WTC11 (cell line): ENCODE results near the gene ABCC6. TPM values are rescaled to one million over a fixed set of nuclear protein-coding genes. Genes with fewer than 3 reads are reported as not detected.

ENCODE experiments used
- ATAC-seq: fragments of 200-7000 bp; cut with Tn5 transposase; 2 replicates; pipeline ENCODE4 v1.10.0; 2021; ENCODE audit warnings: mild to moderate bottlenecking, moderate library complexity
- CTCF ChIA-PET: fragments of 300-600 bp; sonication (Branson Sonifier 250); formaldehyde crosslinking; loops from one replicate; lab custom pipeline; 2021; ENCODE audit warnings: antibody characterized with exemption; lab: Charles Lee
- POLR2A ChIA-PET: fragments of 350-600 bp; sonication (Branson Sonifier 250); formaldehyde crosslinking; loops from one replicate; lab custom pipeline; 2021; ENCODE audit warnings: antibody characterized with exemption; lab: Charles Lee
- DNase-seq: peaks from one replicate; pipeline ENCODE4 v3.0.0; 2021; ENCODE audit warnings: low spot score
- H3K27ac Mint-ChIP-seq: 2 replicates; pipeline ENCODE4 v1.8.0; 2021; ENCODE audit warnings: mixed read lengths
- H3K27me3 Mint-ChIP-seq: 2 replicates; pipeline ENCODE4 v1.8.0; 2021; ENCODE audit warnings: low read depth, mild to moderate bottlenecking, moderate library complexity, mixed read lengths
- H3K36me3 Mint-ChIP-seq: 2 replicates; pipeline ENCODE4 v1.8.0; 2021; ENCODE audit warnings: mixed read lengths
- H3K4me1 Mint-ChIP-seq: 2 replicates; pipeline ENCODE4 v1.8.0; 2022; ENCODE audit warnings: mixed read lengths
- H3K4me3 Mint-ChIP-seq: 2 replicates; pipeline ENCODE4 v1.8.0; 2021; ENCODE audit warnings: mild to moderate bottlenecking, moderate library complexity, mixed read lengths
- H3K9me3 Mint-ChIP-seq: 2 replicates; pipeline ENCODE4 v1.8.0; 2021; ENCODE audit warnings: mixed read lengths
- AR ChIP-seq: fragments of 250-450 bp; sonication (Bioruptor Pico); IDR thresholded peaks from 2 replicates; pipeline ENCODE4 v1.9.0; 2021; ENCODE audit warnings: mild to moderate bottlenecking
- E2F4 ChIP-seq: sonication (generic); formaldehyde crosslinking; IDR thresholded peaks from 2 replicates; pipeline ENCODE4 v1.8.1; 2022; ENCODE audit warnings: low read depth, mild to moderate bottlenecking, moderate library complexity, missing genetic modification reagents, borderline replicate concordance
- KAT7 ChIP-seq: sonication (generic); formaldehyde crosslinking; IDR thresholded peaks from 2 replicates; pipeline ENCODE4 v1.8.1; 2023; ENCODE audit warnings: missing genetic modification reagents, mild to moderate bottlenecking, borderline replicate concordance
- MAX ChIP-seq: sonication (generic); formaldehyde crosslinking; IDR thresholded peaks from 2 replicates; pipeline ENCODE4 v1.8.0; 2022; ENCODE audit warnings: mild to moderate bottlenecking, missing genetic modification reagents
- PRRX2 ChIP-seq: fragments of 250-450 bp; sonication (Bioruptor Pico); IDR thresholded peaks from 2 replicates; pipeline ENCODE4 v1.8.0; 2021; ENCODE audit warnings: mild to moderate bottlenecking
- SOX15 ChIP-seq: fragments of 250-450 bp; sonication (Bioruptor Pico); IDR thresholded peaks from 2 replicates; pipeline ENCODE4 v1.9.0; 2021; ENCODE audit warnings: mild to moderate bottlenecking
- SP1 ChIP-seq: sonication (generic); formaldehyde crosslinking; conservative IDR thresholded peaks from 2 replicates; pipeline ENCODE4 v1.8.1; 2022; ENCODE audit warnings: missing genetic modification reagents
- TP53 ChIP-seq: sonication (generic); formaldehyde crosslinking; IDR thresholded peaks from 2 replicates; pipeline ENCODE4 v1.8.1; 2023; ENCODE audit warnings: mild to moderate bottlenecking, missing genetic modification reagents
- USF2 ChIP-seq: sonication (generic); formaldehyde crosslinking; IDR thresholded peaks from 2 replicates; pipeline ENCODE4 v1.8.1; 2023; ENCODE audit warnings: mild to moderate bottlenecking, missing genetic modification reagents, moderate library complexity
- ZNF121 ChIP-seq: sonication (generic); formaldehyde crosslinking; IDR thresholded peaks from 2 replicates; pipeline ENCODE4 v1.8.0; 2023; ENCODE audit warnings: missing genetic modification reagents
- ZNF396 ChIP-seq: fragments of 250-450 bp; sonication (Bioruptor Pico); IDR thresholded peaks from 2 replicates; pipeline ENCODE4 v1.8.0; 2021; ENCODE audit warnings: mild to moderate bottlenecking, moderate library complexity, borderline replicate concordance
- ZNF416 ChIP-seq: fragments of 250-450 bp; sonication (Bioruptor Pico); IDR thresholded peaks from 2 replicates; pipeline ENCODE4 v1.9.0; 2021; ENCODE audit warnings: mild to moderate bottlenecking, inconsistent platforms
- ZNF532 ChIP-seq: fragments of 250-450 bp; sonication (Bioruptor Pico); IDR thresholded peaks from 2 replicates; pipeline ENCODE4 v1.9.0; 2021; ENCODE audit warnings: mild to moderate bottlenecking, borderline replicate concordance
- total RNA-seq: library from RNA; stranded (reverse); gene quantifications from 3 replicates; pipeline ENCODE4 v1.2.3, GENCODE V29; 2021
- TF ChIP-seq, protein P1 (sequence below): fragments of 250-450 bp; sonication (Bioruptor Pico); IDR thresholded peaks from 2 replicates; pipeline ENCODE4 v1.8.0; 2021; ENCODE audit warnings: mild to moderate bottlenecking
- TF ChIP-seq, protein P2 (sequence below): sonication (generic); formaldehyde crosslinking; IDR thresholded peaks from 2 replicates; pipeline ENCODE4 v1.8.0; 2023; ENCODE audit warnings: missing genetic modification reagents, mild to moderate bottlenecking, borderline replicate concordance

Gene ABCC6
- total RNA-seq, 1 experiment from 2014 or later = 1.3 TPM

DNA sequence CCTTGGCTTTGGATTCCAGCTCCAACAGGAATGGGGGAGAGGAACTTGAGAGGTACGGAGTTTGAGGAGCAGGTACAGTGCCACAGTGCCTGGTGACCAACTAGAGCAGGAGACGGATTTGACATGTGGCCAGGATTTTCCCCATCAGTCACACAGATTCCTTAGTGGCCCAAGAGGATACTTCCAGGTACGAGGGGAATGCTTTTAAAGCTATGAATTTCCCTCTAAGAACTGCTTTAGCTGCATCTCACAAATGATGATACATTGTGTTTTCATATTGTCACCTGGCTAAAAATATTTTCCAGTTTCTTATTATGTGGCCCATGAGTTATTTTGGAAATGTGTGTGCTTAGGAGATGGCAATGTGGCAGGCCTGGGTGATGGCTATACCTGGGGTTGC, 98.3 kb downstream of the ABCC6 start (continued):
- no peak for TF ChIP-seq E2F4 (CRISPR knock-in tag)

DNA sequence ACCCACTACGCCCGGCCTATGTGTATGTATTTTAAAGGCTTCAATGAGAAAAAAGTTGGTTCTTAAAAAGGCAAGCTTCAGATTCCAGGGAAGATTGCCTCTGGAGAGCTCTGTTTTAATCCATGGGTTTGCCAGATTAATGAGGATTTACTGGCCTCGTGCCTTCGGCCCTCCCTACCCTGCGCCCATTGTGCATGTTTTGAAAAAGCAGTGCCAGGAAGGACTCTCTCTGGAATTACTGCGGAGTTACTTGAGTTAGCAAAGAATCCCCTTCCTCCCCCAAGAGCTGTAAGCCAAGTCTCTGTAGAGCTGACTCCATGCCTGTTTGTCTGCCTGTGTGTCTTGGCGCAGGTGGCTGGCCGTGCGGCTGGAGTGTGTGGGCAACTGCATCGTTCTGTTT, 98.9 kb downstream of the ABCC6 start:
- no peak overlapping the region for H3K27ac Mint-ChIP-seq
- no peaks in the 10 kb centered on the region for H3K4me1 Mint-ChIP-seq
- peaks cover 78% of the 10 kb centered on the region for H3K36me3 Mint-ChIP-seq
- peaks cover 11% of the 10 kb centered on the region for H3K9me3 Mint-ChIP-seq
- CTCF ChIA-PET = no interaction called here
- POLR2A ChIA-PET = no interaction called here
- ATAC-seq = no peak
- no peaks in the 10 kb centered on the region for H3K27me3 Mint-ChIP-seq
- no peak for DNase-seq
- TF ChIP-seq KAT7 (CRISPR knock-in tag) (no peak), MAX (CRISPR knock-in tag) (no peak), USF2 (CRISPR knock-in tag) (no peak), PRRX2 (CRISPR knock-in tag) (no peak), ZNF121 (no peak), AR (CRISPR knock-in tag) (no peak), ZNF416 (CRISPR knock-in tag) (no peak), ZNF532 (CRISPR knock-in tag) (no peak), ZNF396 (CRISPR knock-in tag) (no peak), SOX15 (CRISPR knock-in tag) (no peak), TP53 (CRISPR knock-in tag) (no peak), SP1 (CRISPR knock-in tag) (no peak)
- TF ChIP-seq, protein P1, sequence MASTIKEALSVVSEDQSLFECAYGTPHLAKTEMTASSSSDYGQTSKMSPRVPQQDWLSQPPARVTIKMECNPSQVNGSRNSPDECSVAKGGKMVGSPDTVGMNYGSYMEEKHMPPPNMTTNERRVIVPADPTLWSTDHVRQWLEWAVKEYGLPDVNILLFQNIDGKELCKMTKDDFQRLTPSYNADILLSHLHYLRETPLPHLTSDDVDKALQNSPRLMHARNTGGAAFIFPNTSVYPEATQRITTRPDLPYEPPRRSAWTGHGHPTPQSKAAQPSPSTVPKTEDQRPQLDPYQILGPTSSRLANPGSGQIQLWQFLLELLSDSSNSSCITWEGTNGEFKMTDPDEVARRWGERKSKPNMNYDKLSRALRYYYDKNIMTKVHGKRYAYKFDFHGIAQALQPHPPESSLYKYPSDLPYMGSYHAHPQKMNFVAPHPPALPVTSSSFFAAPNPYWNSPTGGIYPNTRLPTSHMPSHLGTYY (CRISPR knock-in tag) = no peak
- TF ChIP-seq, protein P2, sequence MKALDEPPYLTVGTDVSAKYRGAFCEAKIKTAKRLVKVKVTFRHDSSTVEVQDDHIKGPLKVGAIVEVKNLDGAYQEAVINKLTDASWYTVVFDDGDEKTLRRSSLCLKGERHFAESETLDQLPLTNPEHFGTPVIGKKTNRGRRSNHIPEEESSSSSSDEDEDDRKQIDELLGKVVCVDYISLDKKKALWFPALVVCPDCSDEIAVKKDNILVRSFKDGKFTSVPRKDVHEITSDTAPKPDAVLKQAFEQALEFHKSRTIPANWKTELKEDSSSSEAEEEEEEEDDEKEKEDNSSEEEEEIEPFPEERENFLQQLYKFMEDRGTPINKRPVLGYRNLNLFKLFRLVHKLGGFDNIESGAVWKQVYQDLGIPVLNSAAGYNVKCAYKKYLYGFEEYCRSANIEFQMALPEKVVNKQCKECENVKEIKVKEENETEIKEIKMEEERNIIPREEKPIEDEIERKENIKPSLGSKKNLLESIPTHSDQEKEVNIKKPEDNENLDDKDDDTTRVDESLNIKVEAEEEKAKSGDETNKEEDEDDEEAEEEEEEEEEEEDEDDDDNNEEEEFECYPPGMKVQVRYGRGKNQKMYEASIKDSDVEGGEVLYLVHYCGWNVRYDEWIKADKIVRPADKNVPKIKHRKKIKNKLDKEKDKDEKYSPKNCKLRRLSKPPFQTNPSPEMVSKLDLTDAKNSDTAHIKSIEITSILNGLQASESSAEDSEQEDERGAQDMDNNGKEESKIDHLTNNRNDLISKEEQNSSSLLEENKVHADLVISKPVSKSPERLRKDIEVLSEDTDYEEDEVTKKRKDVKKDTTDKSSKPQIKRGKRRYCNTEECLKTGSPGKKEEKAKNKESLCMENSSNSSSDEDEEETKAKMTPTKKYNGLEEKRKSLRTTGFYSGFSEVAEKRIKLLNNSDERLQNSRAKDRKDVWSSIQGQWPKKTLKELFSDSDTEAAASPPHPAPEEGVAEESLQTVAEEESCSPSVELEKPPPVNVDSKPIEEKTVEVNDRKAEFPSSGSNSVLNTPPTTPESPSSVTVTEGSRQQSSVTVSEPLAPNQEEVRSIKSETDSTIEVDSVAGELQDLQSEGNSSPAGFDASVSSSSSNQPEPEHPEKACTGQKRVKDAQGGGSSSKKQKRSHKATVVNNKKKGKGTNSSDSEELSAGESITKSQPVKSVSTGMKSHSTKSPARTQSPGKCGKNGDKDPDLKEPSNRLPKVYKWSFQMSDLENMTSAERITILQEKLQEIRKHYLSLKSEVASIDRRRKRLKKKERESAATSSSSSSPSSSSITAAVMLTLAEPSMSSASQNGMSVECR (CRISPR knock-in tag) = no peak
- H3K4me3 Mint-ChIP-seq = no peak overlapping the region
